Lower leg skin (tissue), 3 donors: ENCODE measurements around the gene LRRC49.

Experiments used
- CTCF ChIP-seq, 3 donors: fragments of 450-650 bp; IDR thresholded peaks; one replicate each; pipeline ENCODE4 v1.5.1; 2016; ENCODE audit warnings: antibody characterized with exemption in 3 of 3, mild to moderate bottlenecking in 3 of 3, moderate library complexity in 2 of 3
- POLR2A ChIP-seq, 2 donors: fragments of 450-650 bp; IDR thresholded peaks; one replicate each; pipeline ENCODE4 v1.6.1; 2016 to 2017; ENCODE audit warnings: antibody characterized with exemption in 2 of 2, mild to moderate bottlenecking in 1 of 2, moderate library complexity in 1 of 2

- no peak for TF ChIP-seq POLR2A (IDR thresholded peaks at IDR 0.05)
- TF ChIP-seq CTCF (IDR thresholded peaks at IDR 0.05) = no peak
Measured at GRCh38 chr15:70947351-70948335, 55.0 kb downstream of the LRRC49 start.
